CD4-positive, alpha-beta memory T cell (primary cell): Measurements from ENCODE around the gene ALDOA. TPM values are rescaled to one million over a fixed set of nuclear protein-coding genes. Genes with fewer than 3 reads are reported as not detected.

Experiments
- CTCF ChIA-PET: fragments of 350-600 bp; sonication (Branson Sonifier 250); formaldehyde crosslinking; loops from one replicate; lab custom pipeline; 2021; ENCODE audit warnings: inconsistent platforms; ENCODE audit not compliant: partially characterized antibody; lab: Charles Lee
- POLR2A ChIA-PET: fragments of 350-600 bp; sonication (Branson Sonifier 250); formaldehyde crosslinking; loops from one replicate; lab custom pipeline; 2021; ENCODE audit not compliant: partially characterized antibody; lab: Charles Lee
- DNase-seq, 5 donors: peaks; one replicate each; pipeline versions ENCODE4 v3.0.0 to v3.0.0-alpha.2; 2020 to 2022; ENCODE audit warnings: mixed read lengths in 1 of 5
- H3K27ac ChIP-seq: one replicate; pipeline ENCODE4 v1.7.0; 2013; ENCODE audit warnings: low read depth, low read length
- H3K27me3 ChIP-seq: 2 replicates; pipeline ENCODE4 v1.7.0; 2013; ENCODE audit warnings: mild to moderate bottlenecking, low read length, moderate library complexity; ENCODE audit not compliant: insufficient read depth
- H3K36me3 ChIP-seq: 2 replicates; pipeline ENCODE4 v1.7.0; 2013; ENCODE audit warnings: mild to moderate bottlenecking, low read length, moderate library complexity; ENCODE audit not compliant: insufficient read depth
- H3K4me1 ChIP-seq: 2 replicates; pipeline ENCODE4 v1.7.0; 2013; ENCODE audit warnings: mild to moderate bottlenecking, low read length, moderate library complexity; ENCODE audit not compliant: insufficient read depth
- H3K4me3 ChIP-seq, 2 donors: one replicate each; pipeline ENCODE4 v1.7.0; 2013; ENCODE audit warnings: low read length in 2 of 2, mild to moderate bottlenecking in 1 of 2
- H3K9me3 ChIP-seq, 2 donors: one replicate each; pipeline ENCODE4 v1.7.0; 2013; ENCODE audit warnings: low read length in 2 of 2, control low read depth in 1 of 2; ENCODE audit not compliant: control insufficient read depth in 1 of 2
- H3K27ac Mint-ChIP-seq, 7 donors: one replicate each; pipeline ENCODE4 v1.8.0; 2020 to 2021; ENCODE audit warnings: mixed read lengths in 7 of 7, mild to moderate bottlenecking in 6 of 7, inconsistent platforms in 3 of 7, moderate library complexity in 3 of 7
- H3K27me3 Mint-ChIP-seq, 2 donors: one replicate each; pipeline ENCODE4 v1.8.0; 2020 to 2021; ENCODE audit warnings: mixed read lengths in 2 of 2
- H3K36me3 Mint-ChIP-seq, 2 donors: one replicate each; pipeline ENCODE4 v1.8.0; 2020 to 2021; ENCODE audit warnings: mixed read lengths in 2 of 2, inconsistent platforms in 1 of 2, mild to moderate bottlenecking in 1 of 2
- H3K4me1 Mint-ChIP-seq, 4 donors: one replicate each; pipeline ENCODE4 v1.8.0; 2020 to 2021; ENCODE audit warnings: mixed read lengths in 4 of 4, mild to moderate bottlenecking in 1 of 4
- H3K4me3 Mint-ChIP-seq, 8 donors: one replicate each; pipeline ENCODE4 v1.8.0; 2020 to 2021; ENCODE audit warnings: mixed read lengths in 8 of 8, mild to moderate bottlenecking in 7 of 8, moderate library complexity in 6 of 8, inconsistent platforms in 3 of 8
- H3K9me3 Mint-ChIP-seq, 8 donors: one replicate each; pipeline ENCODE4 v1.8.0; 2020 to 2021; ENCODE audit warnings: mixed read lengths in 8 of 8, mild to moderate bottlenecking in 5 of 8, inconsistent platforms in 3 of 8, moderate library complexity in 1 of 8
- intact Hi-C: fragments of 100-400 bp; cut with micrococcal nuclease; formaldehyde crosslinking; loops from one replicate; pipeline ENCODE4 v1.15.1; 2023
- polyA plus RNA-seq, 2 donors: library from polyadenylated mRNA; unstranded; fragments of 300-500 nt; fragmentation: Illumina TruSeq; gene quantifications; one replicate each; pipeline ENCODE4 v1.2.3, GENCODE V29; 2021
- total RNA-seq, 2 experiments: library from RNA; stranded (reverse); gene quantifications; one replicate each; pipeline ENCODE4 v1.2.3, GENCODE V29; 2021

Gene ALDOA
- total and polyA plus RNA-seq, 4 experiments from 2014 or later = 558 to 1,115 (median 811) TPM

DNA sequence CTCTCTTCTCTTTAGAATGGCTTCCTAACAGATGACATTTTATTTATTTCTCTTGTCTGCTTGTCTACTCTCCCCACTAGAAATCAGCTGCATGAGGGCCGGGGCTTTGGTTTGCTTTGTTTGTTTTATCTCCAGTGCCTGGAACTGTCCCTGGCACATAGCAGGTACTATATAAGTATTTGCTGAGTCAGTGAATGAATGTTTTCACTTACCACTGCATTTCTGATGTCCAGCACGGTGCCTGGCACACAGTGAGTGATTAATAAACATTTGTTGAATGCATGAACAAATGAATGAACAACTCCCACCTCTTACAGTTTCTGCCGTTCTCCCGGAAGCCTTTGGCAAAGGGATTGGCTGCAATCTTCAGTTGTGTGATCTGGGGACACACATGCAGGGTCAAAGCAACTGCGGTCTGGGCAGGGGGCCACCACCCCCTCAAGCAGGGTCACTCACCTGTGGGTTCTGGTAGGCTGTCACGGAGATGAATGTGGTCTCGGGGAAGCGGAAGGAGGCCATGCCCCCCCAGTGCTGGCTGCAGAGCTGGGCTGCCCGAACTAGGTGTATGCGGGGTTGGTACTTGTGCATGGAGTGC is 22.8 kb downstream of the ALDOA start:
- Mint-ChIP-seq H3K36me3 (peaks cover 14 to 22% of the 10 kb centered on the region in 2 donors), H3K4me1 (peaks cover 18 to 46% (median 28%) of the 10 kb centered on the region in 4 donors), H3K27me3 (no peaks in the 10 kb centered on the region), H3K27ac (peak overlapping the region in 5 of 7 donors; percentile 43 to 78 (median 61)), H3K9me3 (no peaks in the 10 kb centered on the region), H3K4me3 (peak overlapping the region in 1 of 8 donors; percentile 25)
- Histone ChIP-seq H3K4me3 (no peak overlapping the region), H3K4me1 (peaks cover 34% of the 10 kb centered on the region), H3K27me3 (no peaks in the 10 kb centered on the region), H3K36me3 (peaks cover 13% of the 10 kb centered on the region), H3K9me3 (no peaks in the 10 kb centered on the region), H3K27ac (no peak overlapping the region)
- no peak for DNase-seq
- POLR2A ChIA-PET = interaction anchor here (9.0 to 13.6 kb wide), 2 partner anchors 15 to 97 kb away, joined by 292 to 404 read pairs; partner anchors contain the start of genes ALDOA, CORO1A and PPP4C
- CTCF ChIA-PET = interaction anchor here (1.6 to 6.3 kb wide), 2 partner anchors 23 to 321 kb away, joined by 3 to 48 read pairs; partner anchors contain the start of gene ALDOA
- intact Hi-C loops = loop anchor here (5.0 kb wide), 1 partner anchor 34 kb away; the partner anchor contains the start of gene MAPK3

DNA sequence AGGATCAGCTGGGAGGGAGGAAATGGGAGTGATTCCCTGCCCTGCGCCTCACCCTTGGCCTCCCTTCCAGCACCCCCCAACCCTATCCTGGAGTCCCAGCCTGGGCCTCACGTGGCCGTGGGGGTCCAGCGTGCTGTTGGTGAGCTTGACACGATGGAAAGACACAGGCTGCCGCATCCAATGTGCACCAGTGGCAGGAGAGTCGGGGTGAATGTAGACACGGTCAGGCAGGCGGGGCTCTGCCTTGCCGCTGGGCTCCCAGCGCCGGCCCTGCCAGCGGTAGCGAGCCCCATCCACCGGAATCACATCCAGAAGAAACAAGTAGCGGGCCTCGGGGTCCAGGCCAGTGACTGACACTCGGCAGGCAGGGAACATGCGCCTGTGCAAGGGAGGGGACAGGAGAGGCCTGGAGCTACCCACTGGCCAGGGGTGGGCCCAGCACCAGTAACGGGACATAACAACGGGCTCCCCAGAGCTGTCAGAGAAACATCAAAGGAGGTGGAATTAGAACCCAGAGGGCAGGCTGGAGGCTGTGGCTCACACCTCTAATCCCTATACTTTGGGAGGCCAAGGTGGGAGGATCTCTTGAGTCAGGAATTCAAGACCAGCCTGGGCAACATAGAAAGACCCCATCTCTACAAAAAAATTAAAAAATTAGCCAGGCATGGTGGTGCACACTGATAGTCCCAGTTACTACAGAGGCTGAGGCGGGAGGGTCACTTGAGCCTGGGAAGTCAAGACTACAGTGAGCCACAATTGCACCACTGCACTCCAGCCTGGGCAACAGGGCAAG is 23.5 kb downstream of the ALDOA start:
- Histone ChIP-seq H3K9me3 (no peaks in the 10 kb centered on the region), H3K27me3 (no peaks in the 10 kb centered on the region), H3K27ac (no peak overlapping the region), H3K4me3 (no peak overlapping the region), H3K36me3 (peaks cover 9% of the 10 kb centered on the region), H3K4me1 (peaks cover 40% of the 10 kb centered on the region)
- ChIA-PET POLR2A (interaction anchor here (9.0 to 13.6 kb wide), 2 partner anchors 16 to 96 kb away, joined by 292 to 404 read pairs; partner anchors contain the start of genes ALDOA, CORO1A and PPP4C), CTCF (interaction anchor here (0.7 to 6.3 kb wide), 3 partner anchors 15 to 320 kb away, joined by 3 to 48 read pairs (median 3); partner anchors contain the start of gene ALDOA)
- H3K27ac Mint-ChIP-seq = peak overlapping the region in 5 of 7 donors; percentile 22 to 78 (median 66)
- H3K27me3 Mint-ChIP-seq = no peaks in the 10 kb centered on the region
- peaks cover 14 to 18% of the 10 kb centered on the region in 2 donors for H3K36me3 Mint-ChIP-seq
- H3K9me3 Mint-ChIP-seq = no peaks in the 10 kb centered on the region
- DNase-seq = no peak
- no peak overlapping the region for H3K4me3 Mint-ChIP-seq
- peaks cover 20 to 47% (median 30%) of the 10 kb centered on the region in 4 donors for H3K4me1 Mint-ChIP-seq
- intact Hi-C loops = loop anchor here (5.0 kb wide), 1 partner anchor 33 kb away; the partner anchor contains the start of gene MAPK3

DNA sequence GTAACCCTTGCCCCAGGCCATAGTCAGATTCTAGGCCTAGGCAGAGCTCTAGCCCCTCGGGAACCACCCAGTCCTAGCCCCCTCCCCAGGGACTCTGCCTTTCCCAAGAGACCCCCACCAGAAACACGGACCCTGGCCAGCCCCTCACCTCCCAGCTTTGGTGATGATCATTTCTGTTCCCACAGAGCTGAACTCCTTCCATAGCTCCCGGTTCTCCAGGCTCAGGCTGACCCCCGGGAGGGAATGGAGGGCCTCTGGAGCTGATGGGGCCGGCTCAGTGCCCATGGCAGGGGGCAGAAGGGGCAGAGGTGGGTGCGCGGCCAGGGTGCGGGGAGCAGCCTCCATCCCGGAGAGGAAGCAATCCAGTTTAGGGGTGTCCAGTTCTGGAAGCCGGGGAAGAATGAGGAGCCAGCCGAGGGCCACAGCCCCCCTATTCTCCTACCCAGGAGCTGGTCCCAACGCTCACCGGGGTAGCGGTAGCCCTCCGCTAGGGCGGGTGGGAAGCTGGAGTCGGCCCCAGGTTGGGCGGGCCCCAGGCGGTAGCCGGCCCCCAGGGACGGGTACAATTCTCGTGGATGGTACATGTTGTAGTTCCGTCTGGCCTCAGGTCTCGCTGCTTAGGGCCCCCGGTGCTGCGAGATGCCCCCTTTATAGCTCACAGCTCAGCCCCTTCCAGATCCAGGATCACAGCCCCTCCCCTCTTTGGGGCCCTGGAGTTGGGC is 25.2 kb downstream of the ALDOA start:
- Mint-ChIP-seq H3K27me3 (no peaks in the 10 kb centered on the region), H3K9me3 (no peaks in the 10 kb centered on the region), H3K4me3 (peak overlapping the region in 7 of 8 donors; percentile 33 to 85 (median 61)), H3K27ac (peak overlapping the region in 4 of 7 donors; percentile 64 to 81 (median 75)), H3K36me3 (peaks cover 22 to 30% of the 10 kb centered on the region in 2 donors), H3K4me1 (peaks cover 26 to 60% (median 41%) of the 10 kb centered on the region in 4 donors)
- ChIA-PET POLR2A (interaction anchor here (0.8 to 13.6 kb wide), 14 partner anchors 12 to 317 kb away, joined by 3 to 404 read pairs (median 15); partner anchors contain the start of genes ALDOA, CORO1A, GDPD3 and KIF22), CTCF (interaction anchor here (1.0 to 6.3 kb wide), 15 partner anchors 12 to 507 kb away, joined by 3 to 60 read pairs (median 8); partner anchors contain the start of genes ALDOA, CORO1A and PPP4C)
- no peak for DNase-seq
- no peaks in the 10 kb centered on the region for H3K9me3 ChIP-seq
- no peak overlapping the region for H3K27ac ChIP-seq
- H3K27me3 ChIP-seq = no peaks in the 10 kb centered on the region
- intact Hi-C loops = loop anchor here (1.0 kb wide), 2 partner anchors 25 to 37 kb away; partner anchors contain the start of gene ALDOA
- peaks cover 13% of the 10 kb centered on the region for H3K36me3 ChIP-seq
- H3K4me1 ChIP-seq = peaks cover 56% of the 10 kb centered on the region
- no peak overlapping the region for H3K4me3 ChIP-seq

DNA sequence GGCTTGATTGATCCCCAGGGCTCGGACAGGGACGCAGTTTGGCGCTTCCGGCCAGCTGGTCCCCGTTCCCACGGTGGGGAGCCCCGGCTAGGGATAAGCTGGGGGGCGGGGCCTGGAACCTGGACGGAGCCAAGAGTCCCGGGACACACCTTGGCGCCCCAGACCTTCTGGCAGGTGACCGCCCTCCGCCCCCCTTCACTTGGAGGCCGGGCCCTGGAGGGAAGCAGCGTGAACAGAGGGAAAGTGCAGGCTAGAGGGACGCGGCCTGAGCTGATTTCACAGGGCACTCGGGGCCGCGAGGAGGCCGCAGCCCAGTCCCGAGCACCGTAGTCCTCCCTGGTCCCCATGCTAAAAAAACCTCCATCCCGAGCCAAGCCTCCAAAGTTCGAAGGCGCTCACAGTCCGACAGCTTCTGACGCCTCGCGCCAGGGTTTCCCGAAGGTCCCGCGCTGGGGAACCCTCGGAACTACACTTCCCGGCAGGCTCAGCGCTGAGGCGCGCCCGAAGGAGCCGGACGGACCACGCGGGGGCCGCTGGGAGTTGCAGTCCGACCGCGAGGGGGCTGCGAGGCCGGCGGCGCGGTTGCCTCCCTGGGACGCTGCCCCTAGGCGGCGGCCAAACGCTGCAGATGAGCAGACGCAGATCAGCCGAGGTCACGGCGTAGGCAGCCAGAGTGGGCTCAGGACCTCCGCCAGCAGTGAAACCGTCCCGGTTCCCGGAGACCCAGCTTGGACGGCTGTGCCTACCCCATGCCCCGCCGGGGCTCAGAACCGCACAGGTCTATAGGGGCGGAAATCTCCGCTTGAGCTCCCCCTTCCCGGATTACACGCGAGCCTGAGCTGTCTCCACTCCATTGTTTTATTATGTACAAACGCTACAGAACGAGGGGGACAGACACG is 26.2 kb downstream of the ALDOA start, which contains the start of gene TBX6:
TBX6 (minus strand) TSS at position 451 of the 899 bp plus-strand sequence. CDS start 731 bp downstream, outside the sequence.
- peaks cover 3 to 4% of the 10 kb centered on the region in 2 donors for H3K9me3 ChIP-seq
- peaks cover 22 to 33% of the 10 kb centered on the region in 2 donors for H3K36me3 Mint-ChIP-seq
- H3K27ac ChIP-seq = peak within 1 kb of the TSS; percentile 75
- no peaks in the 10 kb centered on the region for H3K27me3 ChIP-seq
- H3K27me3 Mint-ChIP-seq = no peaks in the 10 kb centered on the region
- H3K4me3 ChIP-seq = peak within 1 kb of the TSS in 1 of 2 donors; percentile 72
- peak; percentile 90 to 93 (median 91) for DNase-seq
- CTCF ChIA-PET = interaction anchor here (0.6 to 6.3 kb wide), 33 partner anchors 8 to 506 kb away, joined by 3 to 60 read pairs (median 4); partner anchors contain the start of genes ALDOA, CORO1A, GDPD3 and MAPK3
- peak within 1 kb of the TSS; percentile 87 to 95 (median 90) for H3K4me3 Mint-ChIP-seq
- peaks cover 27 to 65% (median 42%) of the 10 kb centered on the region in 4 donors for H3K4me1 Mint-ChIP-seq
- peak within 1 kb of the TSS; percentile 84 to 98 (median 95) for H3K27ac Mint-ChIP-seq
- peaks cover 60% of the 10 kb centered on the region for H3K4me1 ChIP-seq
- H3K9me3 Mint-ChIP-seq = peaks cover 0 to 5% (median 3%) of the 10 kb centered on the region in 8 donors
- peaks cover 13% of the 10 kb centered on the region for H3K36me3 ChIP-seq
- intact Hi-C loops = loop anchor here (1.0 kb wide), 3 partner anchors 26 to 318 kb away; partner anchors contain the start of gene ALDOA
- POLR2A ChIA-PET = interaction anchor here (0.6 to 13.6 kb wide), 26 partner anchors 11 to 467 kb away, joined by 3 to 404 read pairs (median 6); partner anchors contain the start of genes ALDOA, CORO1A, DCTPP1 and GDPD3

DNA sequence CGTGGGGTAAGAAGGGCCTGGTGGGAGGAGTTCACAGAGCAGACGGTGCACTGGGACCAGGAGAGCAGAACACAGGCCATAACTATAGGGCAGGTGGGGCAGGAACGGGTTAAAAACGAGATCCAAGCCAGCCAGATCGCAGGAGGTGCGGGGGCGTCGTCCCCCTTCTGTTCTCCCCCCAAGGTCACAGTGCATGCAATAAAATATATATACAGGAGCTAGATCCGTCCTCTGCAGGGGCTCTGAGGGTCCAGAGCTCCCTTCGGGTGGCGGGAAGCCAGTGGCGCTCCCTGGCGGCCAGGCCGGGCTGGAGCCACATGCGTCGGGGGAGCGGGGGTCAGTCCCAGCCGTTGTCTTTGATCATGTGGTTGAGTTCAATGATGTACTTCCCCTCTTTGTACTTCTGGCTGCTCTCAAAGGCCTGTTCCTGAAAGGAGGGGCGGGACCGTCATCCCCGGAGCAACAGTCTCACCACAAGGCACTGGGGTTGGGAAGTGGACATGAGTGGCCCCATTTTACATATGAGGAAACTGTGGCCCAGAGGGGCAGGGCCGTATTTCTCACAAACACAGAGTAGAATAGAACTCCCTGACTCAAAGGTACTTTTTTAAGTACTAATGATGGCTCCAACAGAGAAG is 26.9 kb downstream of the ALDOA start:
- Mint-ChIP-seq H3K36me3 (peaks cover 27 to 40% of the 10 kb centered on the region in 2 donors), H3K4me3 (peak overlapping the region; percentile 87 to 95 (median 90)), H3K4me1 (peaks cover 28 to 65% (median 45%) of the 10 kb centered on the region in 4 donors), H3K9me3 (peaks cover 0 to 13% (median 11%) of the 10 kb centered on the region in 8 donors), H3K27me3 (no peaks in the 10 kb centered on the region), H3K27ac (peak overlapping the region; percentile 84 to 98 (median 95))
- H3K4me3 ChIP-seq = peak overlapping the region in 1 of 2 donors; percentile 72
- ChIA-PET POLR2A (interaction anchor here (0.6 to 13.6 kb wide), 25 partner anchors 10 to 1113 kb away, joined by 3 to 404 read pairs (median 6); partner anchors contain the start of genes ALDOA, CORO1A, DCTPP1 and GDPD3), CTCF (interaction anchor here (0.6 to 6.3 kb wide), 30 partner anchors 8 to 325 kb away, joined by 3 to 60 read pairs (median 4); partner anchors contain the start of genes ALDOA, CORO1A, GDPD3 and MAPK3)
- peak; percentile 59 to 88 (median 63) for DNase-seq
- intact Hi-C loops = loop anchor here (1.0 kb wide), 1 partner anchor 317 kb away; no protein-coding TSS in a partner anchor
- peak overlapping the region; percentile 75 for H3K27ac ChIP-seq
- H3K27me3 ChIP-seq = no peaks in the 10 kb centered on the region
- peaks cover 10 to 11% of the 10 kb centered on the region in 2 donors for H3K9me3 ChIP-seq
- H3K36me3 ChIP-seq = peaks cover 13% of the 10 kb centered on the region
- peaks cover 60% of the 10 kb centered on the region for H3K4me1 ChIP-seq
